HFFc6 (cell line): ENCODE results near the gene CARMIL1. TPM values are rescaled to one million over a fixed set of nuclear protein-coding genes. Genes with fewer than 3 reads are reported as not detected.

Experiments used
- DNase-seq: peaks from one replicate; pipeline ENCODE4 v3.0.0-alpha.2; 2018
- H3K27ac Mint-ChIP-seq: 2 replicates; pipeline ENCODE4 v1.8.0; 2020; ENCODE audit warnings: mild to moderate bottlenecking, mixed read lengths
- H3K27me3 Mint-ChIP-seq: 2 replicates; pipeline ENCODE4 v1.8.0; 2021; ENCODE audit warnings: mild to moderate bottlenecking, moderate library complexity, mixed read lengths; ENCODE audit not compliant: insufficient read depth
- H3K36me3 Mint-ChIP-seq: 2 replicates; pipeline ENCODE4 v1.8.0; 2021; ENCODE audit warnings: low read depth, mixed read lengths
- H3K4me1 Mint-ChIP-seq: 2 replicates; pipeline ENCODE4 v1.8.0; 2020; ENCODE audit warnings: low read depth, mixed read lengths
- H3K4me3 Mint-ChIP-seq: 2 replicates; pipeline ENCODE4 v1.8.0; 2020; ENCODE audit warnings: mild to moderate bottlenecking, moderate library complexity, mixed read lengths
- H3K9me3 Mint-ChIP-seq: 2 replicates; pipeline ENCODE4 v1.8.0; 2020; ENCODE audit warnings: mild to moderate bottlenecking, mixed read lengths
- total RNA-seq, 6 experiments: library from RNA; stranded (reverse); fragmentation: NEBNext Ultra II Directional; extraction: Animal tissue kit (Norgen Biotek cat#: 25700); gene quantifications; 2 replicates in 1 of 6; 3 replicates in 5 of 6; pipeline ENCODE4 v1.2.3, GENCODE V29; 2021
- TF ChIP-seq, protein P1 (sequence below): fragments of 200-600 bp; sonication (generic); IDR thresholded peaks from 2 replicates; pipeline ENCODE4 v1.5.0; 2021; ENCODE audit warnings: antibody characterized with exemption, mild to moderate bottlenecking

The CARMIL1 gene
- total RNA-seq, 6 experiments from 2014 or later: 12.2 to 15.6 (median 13.7) TPM

GRCh38 chr6:25641377-25641776, 362.2 kb downstream of the CARMIL1 start:
- no peak overlapping the region for H3K4me3 Mint-ChIP-seq
- H3K36me3 Mint-ChIP-seq: no peaks in the 10 kb centered on the region
- H3K4me1 Mint-ChIP-seq: no peaks in the 10 kb centered on the region
- TF ChIP-seq, protein P1, sequence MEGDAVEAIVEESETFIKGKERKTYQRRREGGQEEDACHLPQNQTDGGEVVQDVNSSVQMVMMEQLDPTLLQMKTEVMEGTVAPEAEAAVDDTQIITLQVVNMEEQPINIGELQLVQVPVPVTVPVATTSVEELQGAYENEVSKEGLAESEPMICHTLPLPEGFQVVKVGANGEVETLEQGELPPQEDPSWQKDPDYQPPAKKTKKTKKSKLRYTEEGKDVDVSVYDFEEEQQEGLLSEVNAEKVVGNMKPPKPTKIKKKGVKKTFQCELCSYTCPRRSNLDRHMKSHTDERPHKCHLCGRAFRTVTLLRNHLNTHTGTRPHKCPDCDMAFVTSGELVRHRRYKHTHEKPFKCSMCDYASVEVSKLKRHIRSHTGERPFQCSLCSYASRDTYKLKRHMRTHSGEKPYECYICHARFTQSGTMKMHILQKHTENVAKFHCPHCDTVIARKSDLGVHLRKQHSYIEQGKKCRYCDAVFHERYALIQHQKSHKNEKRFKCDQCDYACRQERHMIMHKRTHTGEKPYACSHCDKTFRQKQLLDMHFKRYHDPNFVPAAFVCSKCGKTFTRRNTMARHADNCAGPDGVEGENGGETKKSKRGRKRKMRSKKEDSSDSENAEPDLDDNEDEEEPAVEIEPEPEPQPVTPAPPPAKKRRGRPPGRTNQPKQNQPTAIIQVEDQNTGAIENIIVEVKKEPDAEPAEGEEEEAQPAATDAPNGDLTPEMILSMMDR: no peak
- H3K27ac Mint-ChIP-seq: no peak overlapping the region
- H3K9me3 Mint-ChIP-seq: no peaks in the 10 kb centered on the region
- DNase-seq: no peak
- H3K27me3 Mint-ChIP-seq: peaks cover 9% of the 10 kb centered on the region

DNA sequence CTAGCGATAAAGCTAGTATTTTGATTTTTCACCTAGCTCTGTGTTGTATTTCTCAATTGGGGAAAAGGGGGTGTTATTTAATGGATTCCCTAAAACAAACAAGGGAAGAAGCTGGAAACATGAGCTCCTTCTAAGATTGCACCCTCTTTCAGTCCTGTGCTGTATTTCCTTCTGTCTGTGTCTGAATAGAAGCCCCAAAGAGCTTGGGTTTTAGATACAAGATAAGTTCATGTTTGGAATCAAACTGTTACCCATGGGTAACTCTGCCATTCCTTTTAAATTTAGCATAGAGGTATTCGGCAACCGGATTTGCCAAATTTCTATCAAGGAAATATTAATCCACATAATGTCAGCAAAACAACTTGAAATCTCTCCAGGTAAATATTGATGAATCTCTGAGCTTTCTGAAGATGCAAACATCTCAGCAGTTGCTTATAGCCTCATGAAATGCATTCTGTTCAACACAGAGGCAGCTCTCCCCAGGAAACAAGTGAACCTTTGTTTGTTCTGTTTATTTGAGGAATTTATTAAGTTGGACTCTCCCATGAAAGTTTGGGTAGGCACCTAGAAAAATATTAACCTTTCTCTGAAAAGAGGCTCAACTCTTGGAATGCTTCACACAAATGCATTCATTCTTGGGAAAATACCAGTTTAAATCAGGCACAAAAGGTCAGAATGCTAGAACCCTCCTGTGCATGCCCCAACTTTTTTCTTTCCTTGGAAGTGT, 362.9 kb downstream of the CARMIL1 start:
- Mint-ChIP-seq H3K4me3 (no peak overlapping the region), H3K36me3 (no peaks in the 10 kb centered on the region)

DNA sequence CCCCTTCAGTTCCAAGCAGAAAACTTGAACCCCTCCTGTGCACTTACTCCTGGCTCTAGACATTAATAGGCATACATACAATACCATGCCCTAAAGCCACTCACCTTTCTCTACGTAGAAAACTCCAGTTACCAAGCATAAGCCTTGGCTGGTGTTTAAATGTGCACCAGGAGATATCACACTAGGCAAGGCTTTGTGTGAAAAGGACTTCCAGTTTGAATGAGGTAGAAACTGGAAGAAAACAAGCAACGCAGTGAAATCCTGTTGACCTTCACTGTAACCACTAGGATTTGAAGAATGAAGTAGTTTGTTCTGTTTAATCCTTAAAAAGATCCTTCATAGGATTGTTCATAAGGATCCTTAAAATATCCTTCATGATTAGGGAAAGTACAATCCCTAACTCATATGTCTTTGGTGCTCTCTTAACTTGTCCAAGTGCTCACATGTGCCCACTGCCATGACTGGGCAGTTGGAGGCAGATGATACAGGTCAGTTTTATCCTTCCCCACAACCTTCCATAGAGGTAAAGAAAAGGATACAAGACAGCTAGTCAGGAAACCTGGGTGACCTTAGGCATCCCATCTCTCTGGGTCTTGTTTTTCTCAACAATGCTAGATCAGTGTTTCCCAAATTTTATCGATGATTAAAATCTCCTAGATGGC, 363.6 kb downstream of the CARMIL1 start:
- Mint-ChIP-seq H3K4me3 (no peak overlapping the region), H3K9me3 (no peaks in the 10 kb centered on the region), H3K27ac (no peak overlapping the region), H3K27me3 (peaks cover 9% of the 10 kb centered on the region), H3K4me1 (no peaks in the 10 kb centered on the region), H3K36me3 (no peaks in the 10 kb centered on the region)
- TF ChIP-seq, protein P1: no peak
- no peak for DNase-seq

More for the DNA sequence above, 362.9 kb downstream of the CARMIL1 start:
- Mint-ChIP-seq H3K4me1 (no peaks in the 10 kb centered on the region), H3K9me3 (no peaks in the 10 kb centered on the region), H3K27me3 (peaks cover 9% of the 10 kb centered on the region), H3K27ac (no peak overlapping the region)
- no peak for DNase-seq
- TF ChIP-seq, protein P1: no peak

DNA sequence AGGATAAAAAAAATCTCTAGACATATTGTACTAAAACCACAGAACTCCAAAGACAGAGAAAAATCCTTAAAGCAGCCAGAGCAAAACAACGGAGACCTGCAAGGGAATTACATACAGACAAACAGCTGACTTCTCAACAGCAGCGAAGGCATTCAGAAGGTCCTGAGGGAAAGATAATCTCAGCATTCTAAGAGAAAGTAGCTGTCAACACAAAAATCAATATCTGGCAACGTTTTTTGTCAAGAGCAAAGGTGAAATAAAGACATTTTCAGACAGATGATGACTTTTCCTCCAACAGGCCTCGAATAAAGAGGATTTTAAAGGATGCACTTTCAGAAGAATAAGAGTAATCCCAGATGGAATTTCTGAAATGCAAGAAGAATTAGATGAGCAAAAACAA, 366.7 kb downstream of the CARMIL1 start:
- no peak for DNase-seq
- Mint-ChIP-seq H3K27ac (no peak overlapping the region), H3K27me3 (no peaks in the 10 kb centered on the region; the same call in 1 of the 2 replicates), H3K36me3 (no peaks in the 10 kb centered on the region), H3K9me3 (no peaks in the 10 kb centered on the region), H3K4me3 (no peak overlapping the region), H3K4me1 (0 out of 2 replicates have a peak, but pooled peaks cover 8% of the 10 kb centered on the region)
- TF ChIP-seq, protein P1: no peak

DNA sequence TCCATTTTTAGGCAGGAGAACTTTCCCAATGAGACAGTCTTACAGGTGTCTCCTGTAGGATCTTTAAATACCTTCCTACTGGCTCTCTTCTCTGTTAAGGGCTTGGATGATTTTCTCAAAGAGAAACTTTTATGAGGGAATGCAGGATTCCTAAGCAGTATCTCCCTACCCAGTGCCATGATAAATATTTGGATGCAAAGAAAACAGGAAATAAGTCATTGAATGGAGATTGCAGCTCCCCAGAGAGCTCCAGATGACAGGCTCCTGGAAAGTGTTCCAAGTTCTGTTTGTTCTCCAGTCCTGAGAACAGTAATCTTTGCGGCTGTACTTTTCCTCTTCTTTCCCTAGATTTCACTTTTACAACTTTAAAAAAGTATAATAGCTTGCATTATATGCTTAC, 370.4 kb downstream of the CARMIL1 start:
- Mint-ChIP-seq H3K27me3 (peaks cover 2% of the 10 kb centered on the region; the same call in 1 of the 2 replicates), H3K36me3 (no peaks in the 10 kb centered on the region), H3K9me3 (no peaks in the 10 kb centered on the region), H3K4me3 (no peak overlapping the region), H3K4me1 (0 out of 2 replicates have a peak, but pooled peaks cover 8% of the 10 kb centered on the region), H3K27ac (no peak overlapping the region)
- DNase-seq: no peak
- TF ChIP-seq, protein P1: no peak
